Suprapubic skin (tissue), 3 donors: ENCODE measurements around the gene PHACTR1.

Experiments
- CTCF ChIP-seq, 2 donors: fragments of 200-600 bp in 1 of 2; fragments of 450-650 bp in 1 of 2; sonication (generic) in 1 of 2; IDR thresholded peaks; one replicate each; pipeline ENCODE4 v1.5.1; 2016 to 2019; ENCODE audit warnings: antibody characterized with exemption in 2 of 2, mild to moderate bottlenecking in 1 of 2, moderate library complexity in 1 of 2
- POLR2A ChIP-seq, 2 donors: fragments of 450-650 bp; IDR thresholded peaks; one replicate each; pipeline ENCODE4 v1.6.1; 2017; ENCODE audit warnings: antibody characterized with exemption in 2 of 2, mild to moderate bottlenecking in 2 of 2, moderate library complexity in 2 of 2

GRCh38 chr6:13188306-13188705 is 471.7 kb downstream of the PHACTR1 start:
- no peak for TF ChIP-seq POLR2A (IDR thresholded peaks at IDR 0.05)
- TF ChIP-seq CTCF (IDR thresholded peaks at IDR 0.05): no peak
